NCI-H128 (cell line): ENCODE measurements around the gene FAM161A.
A peak's percentile ranks its signal among the peaks of the same experiment; 100 is the strongest.
"Not testable (repeated sequence)": the region's sequence is repeated elsewhere in the genome, so short reads cannot be mapped to it uniquely, and the experiment has no call there.

Experiments
- DNase-seq: peaks from one replicate; lab custom pipeline; 2025; ENCODE audit not compliant: unreplicated experiment; lab: John Stamatoyannopoulos, UW

Gene FAM161A, protein sequence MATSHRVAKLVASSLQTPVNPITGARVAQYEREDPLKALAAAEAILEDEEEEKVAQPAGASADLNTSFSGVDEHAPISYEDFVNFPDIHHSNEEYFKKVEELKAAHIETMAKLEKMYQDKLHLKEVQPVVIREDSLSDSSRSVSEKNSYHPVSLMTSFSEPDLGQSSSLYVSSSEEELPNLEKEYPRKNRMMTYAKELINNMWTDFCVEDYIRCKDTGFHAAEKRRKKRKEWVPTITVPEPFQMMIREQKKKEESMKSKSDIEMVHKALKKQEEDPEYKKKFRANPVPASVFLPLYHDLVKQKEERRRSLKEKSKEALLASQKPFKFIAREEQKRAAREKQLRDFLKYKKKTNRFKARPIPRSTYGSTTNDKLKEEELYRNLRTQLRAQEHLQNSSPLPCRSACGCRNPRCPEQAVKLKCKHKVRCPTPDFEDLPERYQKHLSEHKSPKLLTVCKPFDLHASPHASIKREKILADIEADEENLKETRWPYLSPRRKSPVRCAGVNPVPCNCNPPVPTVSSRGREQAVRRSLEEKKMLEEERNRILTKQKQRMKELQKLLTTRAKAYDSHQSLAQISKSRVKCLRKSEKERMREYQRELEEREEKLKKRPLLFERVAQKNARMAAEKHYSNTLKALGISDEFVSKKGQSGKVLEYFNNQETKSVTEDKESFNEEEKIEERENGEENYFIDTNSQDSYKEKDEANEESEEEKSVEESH

DNA sequence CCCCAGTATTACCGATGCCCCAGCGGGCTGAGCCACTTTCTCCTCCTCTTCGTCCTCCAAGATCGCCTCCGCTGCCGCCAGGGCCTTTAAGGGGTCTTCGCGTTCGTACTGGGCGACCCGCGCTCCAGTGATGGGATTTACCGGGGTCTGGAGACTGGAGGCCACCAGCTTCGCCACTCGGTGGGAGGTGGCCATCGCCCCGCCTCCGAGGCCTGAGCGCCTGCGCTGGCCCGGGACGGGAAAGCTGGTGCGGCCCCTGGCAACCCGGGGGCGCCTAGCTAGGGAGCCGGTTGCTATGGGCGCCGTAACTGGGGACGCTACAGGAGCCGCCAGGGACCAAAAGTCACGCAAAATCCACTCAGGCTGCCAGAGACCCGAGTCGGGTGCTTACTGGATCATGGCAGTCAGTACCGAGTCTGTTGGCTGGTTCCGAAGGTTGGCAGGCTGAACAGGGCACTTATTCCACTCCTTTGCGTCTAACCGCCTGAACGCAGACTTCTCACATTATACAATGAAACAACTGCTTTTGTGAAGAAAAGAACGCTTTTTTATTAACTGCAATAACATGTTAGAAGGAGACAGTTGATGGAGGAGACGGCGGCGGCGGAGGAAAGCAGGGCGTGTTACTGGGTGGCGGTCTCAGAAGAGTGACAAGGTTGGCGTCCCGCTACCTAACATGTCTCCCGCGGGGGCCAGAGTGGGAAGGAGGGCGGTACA, at the start of gene FAM161A:
TSS of gene FAM161A (minus strand) at position 214 of the 717 bp plus-strand sequence. CDS start at position 195, 19 bp downstream.
- DNase-seq = peak; percentile 77

DNA sequence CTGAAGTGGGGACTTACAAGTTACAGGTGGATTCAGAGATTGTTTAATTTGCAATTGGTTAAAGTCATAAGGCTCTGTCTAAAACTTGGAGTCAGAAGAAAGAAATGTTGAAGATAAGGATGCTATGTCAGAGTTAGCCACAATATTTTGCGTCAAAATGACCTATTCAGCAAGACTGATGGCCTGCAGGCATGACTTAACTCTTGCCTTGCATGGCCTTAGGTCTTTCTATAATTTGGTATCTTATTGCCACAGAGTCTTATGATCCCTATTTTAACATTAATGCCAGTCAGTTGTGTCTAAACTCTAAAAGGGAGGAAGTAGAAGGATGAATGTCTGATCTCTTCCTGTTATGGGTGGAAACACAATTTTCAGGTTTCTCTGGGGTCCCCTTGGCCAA, 46.4 kb upstream of the FAM161A start:
- no peak for DNase-seq

DNA sequence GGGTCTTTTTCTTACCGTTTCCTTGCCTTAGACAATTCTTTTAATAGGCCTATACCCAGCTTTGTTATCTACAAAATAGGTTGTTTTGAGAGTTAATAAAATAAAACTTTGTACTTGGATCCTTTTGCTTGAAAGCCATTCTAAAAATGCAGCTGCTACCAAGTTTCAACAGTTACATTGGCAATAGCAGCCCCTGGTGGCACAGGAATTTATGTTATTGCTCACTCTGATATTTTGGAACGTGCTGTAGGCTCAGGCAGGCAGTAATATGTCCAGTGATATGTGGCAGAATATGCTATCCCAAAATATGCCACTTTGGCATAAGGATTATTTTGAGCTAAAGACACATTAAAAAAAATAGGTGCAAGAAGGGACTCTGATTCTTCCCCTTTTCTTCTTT, 45.0 kb upstream of the FAM161A start:
- no peak for DNase-seq

DNA sequence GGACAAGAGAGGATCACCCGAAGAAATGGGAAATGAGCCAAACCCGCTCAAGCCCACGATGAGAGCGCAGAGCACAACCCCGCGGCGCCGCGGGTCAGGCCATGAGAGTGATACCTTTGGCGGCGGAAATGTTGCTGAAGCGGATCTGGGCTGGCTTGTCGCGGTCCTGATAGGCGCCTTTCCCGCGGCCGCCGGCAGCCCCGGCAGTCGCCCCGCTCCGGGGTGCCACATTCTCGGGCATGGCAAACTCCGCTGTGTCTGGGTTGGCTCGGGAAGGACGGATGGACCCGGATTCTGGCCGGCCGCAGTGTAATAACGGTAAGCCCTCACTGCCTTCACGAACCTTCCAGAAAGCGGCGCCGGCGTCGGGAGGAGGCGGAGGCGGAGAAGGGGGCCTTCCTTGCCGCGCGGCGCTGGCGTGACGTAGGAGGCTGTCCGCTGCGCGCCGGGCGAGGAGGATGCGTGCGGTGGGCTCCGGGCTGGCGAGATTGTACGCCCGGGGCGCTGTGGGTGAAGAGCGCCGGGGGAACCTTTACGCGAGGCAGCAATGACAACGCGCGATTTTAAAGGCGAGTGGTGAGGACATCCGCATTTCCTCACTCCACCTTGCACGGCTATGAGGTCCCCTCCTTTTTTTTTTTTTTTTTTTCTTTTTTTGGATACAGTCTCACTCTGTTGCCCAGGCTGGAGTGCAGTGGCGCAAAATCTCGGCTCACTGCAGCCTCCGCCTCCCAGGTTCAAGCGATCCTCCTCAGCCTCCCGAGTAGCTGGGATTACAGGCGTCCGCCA, 34.6 kb upstream of the FAM161A start, which contains the start of gene CCT4:
TSS of gene CCT4 (minus strand) at position 390 of the 789 bp plus-strand sequence. CDS start at position 241, 149 bp downstream.
- DNase-seq = peak; percentile 54

DNA sequence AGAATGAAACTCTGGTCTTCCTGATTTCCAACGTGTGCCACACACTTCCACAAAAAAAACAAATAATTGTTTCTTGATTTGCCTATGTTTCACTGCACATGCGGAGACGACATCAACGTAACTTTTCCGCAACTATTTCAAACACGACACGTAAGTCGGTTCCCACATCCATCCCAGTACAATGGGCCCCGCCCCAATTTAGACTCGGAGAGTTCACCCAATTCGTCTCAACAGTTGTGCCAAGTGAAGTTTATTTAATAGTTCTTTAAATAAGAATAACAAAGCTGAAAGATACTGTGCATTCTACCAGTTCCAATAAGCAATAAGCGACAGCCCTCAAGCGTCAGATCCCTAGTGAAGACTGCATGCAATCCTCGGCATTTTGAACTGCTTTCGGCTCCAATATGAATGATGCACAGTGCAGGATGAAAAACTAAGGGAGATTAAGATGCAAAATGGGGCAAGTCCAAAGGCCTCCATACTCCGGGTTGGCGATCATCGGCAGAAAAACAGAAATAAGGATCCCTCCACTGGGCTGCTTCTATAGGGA, 33.9 kb upstream of the FAM161A start:
- DNase-seq = no peak

DNA sequence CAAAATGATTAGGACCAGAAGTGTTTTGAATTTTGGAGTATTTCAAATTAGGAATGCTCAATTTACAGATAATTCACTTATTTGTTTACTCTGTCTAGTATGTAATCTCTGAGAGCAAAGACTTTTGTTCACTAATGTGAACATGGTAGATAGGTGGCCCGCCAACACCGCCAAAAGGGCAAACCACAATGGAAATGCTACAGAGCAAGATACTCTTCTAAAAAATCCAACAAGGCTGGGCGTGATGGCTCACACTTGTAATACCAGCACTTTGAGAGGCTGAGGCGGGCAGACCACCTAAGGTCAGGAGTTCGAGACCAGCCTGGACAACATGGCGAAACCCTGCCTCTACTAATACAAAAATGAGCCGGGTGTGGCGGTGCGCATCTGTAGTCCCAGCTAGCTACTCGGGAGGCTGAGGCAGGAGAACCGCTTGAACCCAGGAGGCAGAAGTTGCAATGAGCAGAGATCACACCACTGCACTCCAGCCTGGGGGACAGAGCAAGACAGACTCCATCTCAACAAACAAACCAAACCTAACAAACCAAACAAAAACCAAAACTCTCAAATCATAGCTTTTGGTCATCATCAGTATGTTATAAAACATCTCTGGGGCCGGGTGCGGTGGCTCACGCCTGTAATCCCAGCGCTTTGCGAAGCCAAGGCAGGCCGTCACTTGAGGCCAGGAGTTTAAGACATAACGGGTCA, 32.2 kb upstream of the FAM161A start:
- no peak for DNase-seq

DNA sequence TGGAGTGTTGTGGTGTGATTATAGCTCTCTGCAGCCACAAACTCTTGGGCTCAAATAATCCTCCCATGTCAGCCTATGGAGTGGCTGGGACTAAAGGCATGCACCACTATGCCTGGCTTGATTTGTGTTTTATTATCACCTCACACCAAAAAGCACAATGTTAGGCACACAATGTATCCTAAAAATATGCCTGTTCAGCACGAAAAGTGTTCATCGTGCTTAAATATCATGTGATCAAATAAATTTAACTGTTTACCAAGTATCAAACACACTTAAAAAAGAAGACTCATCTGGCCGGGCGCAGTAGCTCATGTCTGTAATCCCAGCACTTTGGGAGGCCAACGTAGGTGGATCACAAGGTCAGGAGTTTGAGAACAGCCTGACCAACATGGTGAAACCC, 29.0 kb upstream of the FAM161A start:
- DNase-seq = no peak

DNA sequence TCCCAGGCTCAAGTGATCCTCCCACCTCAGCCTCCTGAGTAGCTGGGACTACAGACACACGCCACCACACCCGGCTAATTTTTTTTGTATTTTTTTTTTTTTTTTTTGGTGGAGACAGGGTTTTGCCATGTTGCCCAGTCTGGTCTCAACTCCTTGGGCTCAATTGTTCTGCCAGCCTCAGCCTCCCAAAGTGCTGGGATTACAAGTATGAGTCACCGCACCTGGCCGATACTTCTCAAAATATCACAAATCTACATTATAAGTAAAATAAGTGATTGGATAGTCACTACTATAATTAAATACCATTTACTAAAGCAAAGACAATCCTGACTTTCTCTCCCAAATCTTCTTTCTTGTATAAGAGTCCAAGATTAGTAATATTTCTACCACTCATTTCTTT, 25.5 kb upstream of the FAM161A start:
- not testable (repeated sequence) for DNase-seq

DNA sequence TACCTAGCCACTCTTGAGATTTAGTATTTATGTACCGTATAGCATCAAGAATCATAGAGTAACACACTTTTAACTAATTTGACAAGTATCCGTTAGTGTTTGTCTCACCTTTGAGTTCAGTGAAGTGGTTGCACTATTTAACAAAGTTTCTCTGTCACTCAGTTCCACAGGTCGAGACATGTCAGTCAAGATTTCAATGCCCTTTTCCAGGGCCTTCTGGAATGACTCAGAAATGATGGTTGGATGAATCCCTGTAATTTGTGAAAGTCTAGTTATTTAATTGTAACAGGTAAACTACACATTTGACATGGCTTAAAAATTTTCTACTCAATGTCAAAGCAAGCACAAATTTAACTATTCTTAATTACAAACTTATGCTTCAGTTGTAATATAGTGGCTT, 24.9 kb upstream of the FAM161A start:
- DNase-seq = no peak

DNA sequence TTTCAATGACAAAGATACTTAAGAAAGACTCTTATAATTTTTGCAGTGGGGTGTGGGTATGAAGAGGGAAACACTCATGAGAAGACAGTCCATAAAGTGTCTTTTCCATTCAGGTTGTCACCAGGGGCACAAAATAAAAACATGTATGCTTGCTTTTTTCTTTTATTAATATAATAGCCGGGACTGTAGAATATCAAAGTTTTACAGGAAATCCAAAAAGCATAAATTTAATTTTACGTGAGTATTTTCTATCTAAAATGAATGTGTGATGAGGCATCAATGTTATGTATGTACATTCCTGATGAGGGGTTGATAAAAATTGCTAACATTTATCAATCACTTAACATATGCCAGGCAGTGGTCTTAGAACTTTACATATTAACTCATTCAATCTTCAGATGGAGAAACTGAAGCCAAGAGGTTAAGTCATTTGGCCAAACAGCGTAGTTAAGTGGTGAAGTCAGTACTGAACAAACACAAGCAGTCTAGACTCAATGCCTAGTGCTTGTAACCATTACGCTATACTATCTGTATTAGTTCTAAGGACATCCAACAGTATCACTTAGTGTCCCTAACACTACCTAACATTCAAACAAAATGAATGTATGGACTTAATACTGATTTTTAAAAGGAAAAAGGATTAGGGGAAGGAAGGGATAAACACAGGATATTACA, 23.8 kb upstream of the FAM161A start:
- no peak for DNase-seq

DNA sequence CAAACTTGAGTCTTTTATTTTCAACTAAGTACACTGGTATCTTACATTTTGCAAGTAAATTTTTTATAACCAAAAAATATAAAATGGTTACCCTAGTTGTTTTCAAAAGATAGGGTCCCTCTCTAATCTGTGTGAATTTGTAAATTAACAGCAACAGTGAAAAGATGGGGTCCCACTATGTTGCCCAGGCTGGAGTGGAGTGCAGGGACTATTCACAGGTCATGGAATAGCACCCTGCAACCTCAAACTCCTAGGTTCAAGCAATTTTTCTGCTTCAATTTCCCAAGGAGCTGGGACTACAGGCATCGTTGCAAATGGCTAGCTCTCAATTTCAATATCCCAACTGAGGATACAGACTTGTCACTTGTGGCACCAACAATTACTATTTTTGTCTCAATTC, 22.5 kb upstream of the FAM161A start:
- DNase-seq = no peak

DNA sequence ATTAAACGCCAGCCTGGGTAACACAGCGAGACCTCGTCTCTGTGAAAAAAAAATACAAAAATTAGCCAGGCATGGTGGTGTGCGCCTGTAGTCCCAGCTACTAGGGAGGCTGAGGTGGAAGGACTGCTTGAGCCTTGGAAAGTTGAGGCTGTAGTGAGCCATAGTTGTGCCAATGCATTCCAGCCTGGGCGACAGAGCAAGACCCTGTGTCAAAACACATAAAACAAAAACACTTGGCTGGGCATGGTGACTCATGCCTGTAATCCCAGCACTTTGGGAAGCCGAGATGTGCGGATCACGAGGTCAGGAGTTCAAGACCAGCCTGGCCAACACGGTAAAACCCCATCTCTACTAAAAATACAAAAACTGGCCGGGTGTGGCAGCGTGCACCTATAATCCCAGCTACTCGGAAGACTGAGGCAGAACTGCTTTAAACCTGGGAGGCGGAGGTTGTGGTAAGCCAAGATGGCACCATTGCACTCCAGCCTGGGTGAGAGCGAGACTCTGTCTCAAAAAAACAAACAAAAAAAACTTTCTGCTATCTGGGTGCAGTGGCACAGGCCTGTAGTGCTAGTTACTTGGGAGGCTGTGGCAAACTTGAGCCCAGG, 12.7 kb upstream of the FAM161A start:
- not testable (repeated sequence) for DNase-seq

DNA sequence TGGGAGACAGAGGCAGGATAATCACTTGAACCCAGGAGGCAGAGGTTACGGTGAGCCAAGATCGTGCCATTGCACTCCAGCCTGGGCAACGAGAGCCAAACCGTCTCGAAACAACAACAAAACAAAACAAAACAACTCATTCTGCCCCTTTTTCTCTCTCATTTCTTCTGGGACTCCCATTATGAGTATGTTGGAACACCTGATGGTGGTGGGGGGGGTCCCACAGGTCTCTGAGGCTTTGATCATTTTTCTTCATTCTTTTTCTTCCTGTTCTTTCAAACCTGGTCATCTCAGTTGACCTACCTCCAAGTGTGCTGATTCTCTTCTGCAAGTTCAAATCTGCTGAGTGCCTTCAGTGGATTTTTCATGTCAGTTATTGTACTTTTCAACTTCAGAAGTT, 8.2 kb upstream of the FAM161A start:
- no peak for DNase-seq

DNA sequence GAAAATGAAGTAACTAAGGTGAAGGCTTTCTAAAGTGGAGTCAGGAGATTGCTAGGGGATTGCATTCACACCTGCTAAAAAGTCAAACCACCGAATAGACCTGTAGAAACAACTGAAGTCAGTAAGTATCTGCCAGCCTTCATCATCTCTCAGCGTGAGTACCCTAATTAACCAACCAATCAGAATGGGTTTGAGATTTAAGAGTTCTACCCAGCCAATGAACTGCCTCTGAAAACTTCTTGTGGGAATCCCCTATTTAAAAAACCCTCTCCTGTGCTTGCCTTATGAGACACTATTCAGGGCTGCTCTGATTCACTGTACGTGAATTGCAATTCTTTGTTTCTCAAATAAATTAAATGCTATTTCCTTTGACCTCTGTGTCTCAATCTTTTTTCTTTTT, 3.4 kb upstream of the FAM161A start:
- DNase-seq = no peak

DNA sequence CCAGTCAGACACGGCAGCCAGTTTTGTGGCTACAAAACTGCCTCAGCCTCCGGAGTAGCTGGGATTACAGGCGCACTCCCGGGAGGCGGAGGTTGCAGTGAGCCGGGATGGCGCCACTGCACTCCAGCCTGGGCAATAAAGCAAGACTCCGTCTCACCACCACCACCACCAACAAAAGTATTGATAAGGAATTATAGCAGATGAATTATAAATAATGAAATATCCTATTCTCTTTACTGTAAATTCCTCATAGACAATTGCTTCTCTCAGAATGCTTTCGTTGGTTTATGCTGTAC, 1.4 kb upstream of the FAM161A start:
- no peak for DNase-seq

DNA sequence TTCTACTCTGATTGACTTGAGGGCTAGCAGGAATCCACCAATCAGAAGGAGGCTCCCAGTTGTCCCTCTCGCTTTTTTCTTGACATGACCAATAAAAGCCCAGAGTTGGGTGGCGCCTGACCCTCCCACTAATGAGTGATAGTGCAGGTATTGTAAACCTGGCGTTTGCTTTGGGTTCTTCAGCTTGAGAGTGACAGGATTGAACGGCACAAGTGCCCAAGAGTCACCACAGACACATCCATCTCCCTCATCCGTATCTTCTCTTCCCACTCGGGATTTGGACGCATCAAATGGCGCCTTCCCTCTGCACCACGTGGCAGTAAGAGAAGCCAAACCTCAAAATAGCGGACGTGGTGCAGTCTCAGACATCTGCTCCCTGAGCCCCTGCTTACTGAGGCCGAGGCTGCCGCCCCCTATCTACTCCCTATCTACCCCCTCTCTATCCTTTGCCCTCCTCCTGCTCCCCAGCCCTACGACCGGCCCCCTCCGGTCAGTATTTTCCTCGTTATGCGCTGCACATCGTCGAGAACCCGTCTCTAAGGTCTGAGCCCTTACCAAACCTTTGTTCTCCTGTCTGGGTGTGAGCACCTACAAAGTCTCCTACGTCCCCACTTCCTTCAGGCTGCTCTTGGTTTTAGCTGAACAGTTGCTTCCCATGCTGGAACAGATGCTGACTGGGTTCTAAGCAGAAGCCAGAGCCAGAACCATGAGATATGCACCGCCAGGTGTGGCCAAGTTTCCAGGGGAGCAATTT, 881 bp upstream of the FAM161A start:
- peak; percentile 96 for DNase-seq

DNA sequence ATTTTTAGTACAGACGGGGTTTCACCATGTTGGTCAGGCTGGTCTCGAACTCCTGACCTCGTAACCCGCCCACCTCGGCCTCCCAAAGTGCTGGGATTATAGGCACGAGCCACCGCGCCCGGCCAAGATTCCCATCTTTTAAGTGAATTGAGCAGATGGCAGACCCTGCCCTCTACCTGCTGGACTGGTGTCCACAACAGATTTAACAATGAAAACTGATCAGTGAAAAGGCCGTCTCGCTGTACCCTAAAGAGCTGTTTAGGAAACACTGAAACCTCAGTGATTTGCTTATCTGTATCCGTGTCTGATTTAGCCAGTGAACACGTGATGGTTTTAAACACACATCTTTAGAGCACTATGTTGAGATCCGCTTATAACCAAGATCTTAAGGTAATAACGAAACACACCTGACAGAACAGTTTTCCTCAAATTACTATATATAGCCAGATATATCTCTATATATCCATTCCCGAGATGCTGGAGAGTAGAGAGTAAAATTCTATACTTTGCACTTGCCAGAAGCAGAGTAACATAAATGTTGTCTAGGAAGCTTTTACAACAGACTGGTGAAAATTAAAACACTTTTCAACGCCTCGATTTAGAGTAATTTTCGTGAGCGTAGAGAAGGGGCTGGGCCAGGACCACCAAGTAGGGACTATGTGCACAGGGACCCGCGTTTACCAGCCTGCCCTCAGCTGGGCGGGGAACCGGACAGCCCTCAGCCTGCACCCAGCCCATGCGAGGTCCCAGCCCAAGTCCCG, 594 bp downstream of the FAM161A start:
- no peak for DNase-seq

DNA sequence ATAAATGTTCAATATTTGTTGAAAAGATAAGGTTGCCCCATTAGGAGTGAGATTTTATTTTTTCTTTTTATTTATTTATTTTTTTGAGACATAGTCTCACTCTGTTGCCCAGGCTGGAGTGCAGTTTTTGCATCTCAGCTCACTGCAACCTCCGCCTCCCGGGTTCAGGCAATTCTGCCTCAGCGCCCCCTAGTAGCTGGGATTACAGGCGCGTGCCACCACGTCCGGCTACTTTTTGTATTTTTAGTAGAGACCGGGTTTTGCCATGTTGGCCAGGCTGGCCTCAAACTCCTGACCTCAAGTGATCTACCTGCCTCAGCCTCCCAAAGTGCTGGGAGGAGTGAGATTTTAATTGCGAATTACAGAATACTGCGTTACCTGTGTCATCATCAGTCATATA, 2.6 kb downstream of the FAM161A start:
- DNase-seq = not testable (repeated sequence)
